Measurements from ENCODE around the gene MRPS22. TPM values are rescaled to one million over a fixed set of nuclear protein-coding genes. Genes with fewer than 3 reads are reported as not detected.
A peak's percentile ranks its signal among the peaks of the same experiment; 100 is the strongest.
"Not testable (repeated sequence)": the region's sequence is repeated elsewhere in the genome, so short reads cannot be mapped to it uniquely, and the experiment has no call there.

Gene MRPS22
- total RNA-seq, 1 donor from 2014 or later: 88.8 TPM

- DNase-seq: no peak
Observed at GRCh38 chr3:139312416-139312815, 31.4 kb upstream of the MRPS22 start.

- DNase-seq: no peak
Observed at GRCh38 chr3:139312959-139313358, 30.9 kb upstream of the MRPS22 start.

GRCh38 chr3:139313921-139314320 is 29.9 kb upstream of the MRPS22 start:
- DNase-seq: no peak

GRCh38 chr3:139317215-139317614 is 26.6 kb upstream of the MRPS22 start:
- no peak for DNase-seq

GRCh38 chr3:139317660-139318430 is 26.0 kb upstream of the MRPS22 start:
- DNase-seq: no peak

- DNase-seq: peak; percentile 22
Observed at GRCh38 chr3:139318431-139318816, 25.4 kb upstream of the MRPS22 start.

- no peak for DNase-seq
Observed at GRCh38 chr3:139318826-139319225, 25.0 kb upstream of the MRPS22 start.

GRCh38 chr3:139319428-139320402 is 24.1 kb upstream of the MRPS22 start:
- DNase-seq: peak; percentile 12

- DNase-seq: no peak
Observed at GRCh38 chr3:139320551-139321309, 23.1 kb upstream of the MRPS22 start.

- DNase-seq: no peak
Observed at GRCh38 chr3:139322346-139322745, 21.5 kb upstream of the MRPS22 start.

- DNase-seq: no peak
Observed at GRCh38 chr3:139323146-139323545, 20.7 kb upstream of the MRPS22 start.

GRCh38 chr3:139324456-139324855 is 19.4 kb upstream of the MRPS22 start:
- DNase-seq: no peak

- DNase-seq: peak; percentile 75
Observed at GRCh38 chr3:139325551-139325950, 18.3 kb upstream of the MRPS22 start.

- no peak for DNase-seq
Observed at GRCh38 chr3:139326131-139326530, 17.7 kb upstream of the MRPS22 start.

- DNase-seq: no peak
Observed at GRCh38 chr3:139326707-139327106, 17.1 kb upstream of the MRPS22 start.

- DNase-seq: no peak
Observed at GRCh38 chr3:139327231-139327630, 16.6 kb upstream of the MRPS22 start.

- DNase-seq: no peak
Observed at GRCh38 chr3:139327861-139328260, 16.0 kb upstream of the MRPS22 start.

- no peak for DNase-seq
Observed at GRCh38 chr3:139328356-139328755, 15.5 kb upstream of the MRPS22 start.

- DNase-seq: peak; percentile 89
Observed at GRCh38 chr3:139329364-139329850, 14.4 kb upstream of the MRPS22 start.

- DNase-seq: no peak
Observed at GRCh38 chr3:139332092-139332491, 11.7 kb upstream of the MRPS22 start.

- DNase-seq: not testable (repeated sequence)
Observed at GRCh38 chr3:139334675-139335074, 9.1 kb upstream of the MRPS22 start.

GRCh38 chr3:139338405-139338804 is 5.4 kb upstream of the MRPS22 start:
- DNase-seq: no peak
